ENCODE results near the gene CCDC187. TPM values are rescaled to one million over a fixed set of nuclear protein-coding genes. Genes with fewer than 3 reads are reported as not detected.

The CCDC187 gene
- total and polyA plus RNA-seq, 2 experiments from 2014 or later = 0.13 to 1.3 TPM

DNA sequence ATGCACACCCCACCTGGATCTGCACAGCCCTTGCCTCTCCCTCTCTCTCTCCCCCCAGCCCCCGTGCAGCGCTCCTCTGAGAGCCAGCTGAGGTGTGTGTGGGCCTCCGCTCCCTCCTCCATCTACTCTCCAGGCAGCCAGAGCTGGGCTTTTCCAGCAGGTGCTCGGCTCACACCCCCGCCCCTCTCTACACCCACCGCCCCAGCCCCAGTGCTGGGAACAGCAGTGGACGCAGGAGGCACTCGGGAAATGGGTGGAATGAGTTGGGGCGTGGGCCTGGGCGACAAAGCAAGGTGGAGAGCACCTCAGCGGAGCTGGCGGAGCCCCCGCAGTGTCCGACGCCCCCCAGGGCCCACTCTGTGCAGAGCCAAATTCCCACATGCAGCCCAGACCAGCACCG is 85.6 kb downstream of the CCDC187 start:
- H3K36me3 ChIP-seq = peaks cover 3% of the 10 kb centered on the region
- H3K9me3 ChIP-seq (ENCODE audit: low read depth) = no peaks in the 10 kb centered on the region
- H3K27ac ChIP-seq = no peak overlapping the region
- TF ChIP-seq, protein P1, sequence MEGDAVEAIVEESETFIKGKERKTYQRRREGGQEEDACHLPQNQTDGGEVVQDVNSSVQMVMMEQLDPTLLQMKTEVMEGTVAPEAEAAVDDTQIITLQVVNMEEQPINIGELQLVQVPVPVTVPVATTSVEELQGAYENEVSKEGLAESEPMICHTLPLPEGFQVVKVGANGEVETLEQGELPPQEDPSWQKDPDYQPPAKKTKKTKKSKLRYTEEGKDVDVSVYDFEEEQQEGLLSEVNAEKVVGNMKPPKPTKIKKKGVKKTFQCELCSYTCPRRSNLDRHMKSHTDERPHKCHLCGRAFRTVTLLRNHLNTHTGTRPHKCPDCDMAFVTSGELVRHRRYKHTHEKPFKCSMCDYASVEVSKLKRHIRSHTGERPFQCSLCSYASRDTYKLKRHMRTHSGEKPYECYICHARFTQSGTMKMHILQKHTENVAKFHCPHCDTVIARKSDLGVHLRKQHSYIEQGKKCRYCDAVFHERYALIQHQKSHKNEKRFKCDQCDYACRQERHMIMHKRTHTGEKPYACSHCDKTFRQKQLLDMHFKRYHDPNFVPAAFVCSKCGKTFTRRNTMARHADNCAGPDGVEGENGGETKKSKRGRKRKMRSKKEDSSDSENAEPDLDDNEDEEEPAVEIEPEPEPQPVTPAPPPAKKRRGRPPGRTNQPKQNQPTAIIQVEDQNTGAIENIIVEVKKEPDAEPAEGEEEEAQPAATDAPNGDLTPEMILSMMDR (IDR thresholded peaks at IDR 0.05; ENCODE audit: low read depth, low read length) = no peak
- no peak for DNase-seq (ENCODE audit: low read depth in 1 of 2, low spot score in 1 of 2)
- no peak overlapping the region for H3K4me3 ChIP-seq
- H3K4me1 ChIP-seq (ENCODE audit: low read depth) = no peaks in the 10 kb centered on the region
- H3K27me3 ChIP-seq = no peaks in the 10 kb centered on the region

DNA sequence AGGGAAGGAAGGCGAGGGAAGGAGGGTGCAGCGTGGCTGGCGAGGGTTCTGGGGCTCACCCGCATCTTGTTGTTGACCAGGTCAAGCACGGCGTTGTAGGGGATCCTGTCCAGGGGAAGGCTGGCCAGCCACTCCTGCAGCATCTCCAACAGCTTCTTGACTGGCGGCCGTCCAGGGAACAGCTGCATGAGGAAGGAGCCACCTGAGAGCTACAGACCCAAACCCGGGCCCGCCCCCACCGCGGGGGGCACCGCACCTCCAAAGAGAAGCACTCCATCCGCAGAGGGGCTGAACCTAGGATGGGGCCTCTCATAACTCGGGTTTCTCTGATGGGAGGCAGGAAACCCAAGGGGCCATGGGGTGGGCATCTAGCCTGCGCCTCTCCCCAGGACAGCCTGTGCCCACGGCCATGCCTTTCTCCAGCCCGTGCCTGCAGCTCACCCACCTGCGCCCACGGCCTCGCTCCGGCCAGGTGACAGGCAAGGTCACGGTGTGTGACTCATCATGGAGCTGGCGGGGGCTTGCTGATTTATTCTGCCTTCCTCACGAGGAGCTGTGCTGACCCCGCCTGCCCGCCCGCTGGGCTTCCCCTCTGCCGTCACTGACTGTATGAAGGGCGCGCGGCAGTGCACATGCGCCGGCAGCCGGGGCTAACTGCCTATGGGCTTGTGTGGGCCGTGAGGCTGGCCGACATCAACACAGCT is 87.2 kb downstream of the CCDC187 start:
- H3K36me3 ChIP-seq = peaks cover 3% of the 10 kb centered on the region
- H3K4me3 ChIP-seq = no peak overlapping the region
- TF ChIP-seq, protein P1 (IDR thresholded peaks at IDR 0.05; ENCODE audit: low read depth, low read length) = no peak
- H3K9me3 ChIP-seq (ENCODE audit: low read depth) = no peaks in the 10 kb centered on the region
- H3K27me3 ChIP-seq = no peaks in the 10 kb centered on the region
- no peak overlapping the region for H3K27ac ChIP-seq
- no peaks in the 10 kb centered on the region for H3K4me1 ChIP-seq (ENCODE audit: low read depth)
- DNase-seq (ENCODE audit: low read depth in 1 of 2, low spot score in 1 of 2) = no peak

DNA sequence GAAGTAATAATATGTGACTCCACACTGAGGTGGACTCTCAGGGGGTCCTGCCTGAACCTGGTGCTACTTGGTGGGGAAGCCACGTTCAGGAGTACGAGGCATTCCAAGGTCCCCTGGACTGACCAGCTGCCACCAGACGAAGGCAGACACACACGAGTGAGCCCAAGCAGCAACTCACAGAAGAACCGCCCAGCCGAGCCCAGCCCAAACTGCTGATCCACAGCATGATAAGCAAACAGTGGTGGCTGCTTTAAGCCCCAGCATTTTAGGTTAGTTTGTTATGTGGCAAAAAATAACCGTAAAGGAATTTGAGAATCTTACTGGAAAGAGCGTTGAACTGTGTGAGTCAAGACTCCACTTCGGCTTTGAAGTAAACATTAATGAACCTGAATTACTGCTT is 90.2 kb downstream of the CCDC187 start:
- no peak overlapping the region for H3K4me3 ChIP-seq
- H3K4me1 ChIP-seq (ENCODE audit: low read depth) = no peaks in the 10 kb centered on the region
- H3K9me3 ChIP-seq (ENCODE audit: low read depth) = no peaks in the 10 kb centered on the region
- H3K27ac ChIP-seq = no peak overlapping the region
- TF ChIP-seq, protein P1 (IDR thresholded peaks at IDR 0.05; ENCODE audit: low read depth, low read length) = no peak
- no peaks in the 10 kb centered on the region for H3K27me3 ChIP-seq
- peaks cover 3% of the 10 kb centered on the region for H3K36me3 ChIP-seq
- DNase-seq (ENCODE audit: low read depth in 1 of 2, low spot score in 1 of 2) = no peak

DNA sequence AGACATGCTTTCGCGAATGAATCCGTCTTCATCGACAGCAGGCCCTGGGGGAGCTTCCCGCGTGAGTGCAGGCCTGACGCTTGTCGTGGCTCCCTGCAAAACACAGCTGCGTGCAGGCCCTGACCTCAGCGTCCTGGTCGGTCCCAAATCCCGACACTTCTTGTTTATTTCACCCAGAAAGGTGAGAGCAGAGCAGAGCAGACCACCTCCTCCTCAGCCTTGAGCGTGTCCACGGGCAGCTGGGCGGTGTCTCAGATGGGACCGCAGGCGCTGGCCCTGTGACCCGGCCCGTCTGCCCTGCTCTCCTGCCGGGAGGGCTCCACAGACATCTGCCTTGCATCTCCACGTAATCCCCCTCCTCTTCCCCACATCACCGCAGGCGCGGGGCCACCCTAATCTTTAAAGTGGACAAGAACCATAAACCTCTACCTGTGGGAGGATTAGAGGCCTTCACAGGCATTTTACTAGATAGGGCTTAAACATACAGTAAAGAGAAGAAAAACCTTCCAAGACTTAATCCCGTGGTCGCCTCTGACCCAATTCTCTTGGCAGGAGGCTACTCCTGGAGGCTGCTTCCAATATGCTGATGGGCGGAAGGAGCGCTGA is 91.4 kb downstream of the CCDC187 start:
- no peaks in the 10 kb centered on the region for H3K9me3 ChIP-seq (ENCODE audit: low read depth)
- TF ChIP-seq, protein P1 (IDR thresholded peaks at IDR 0.05; ENCODE audit: low read depth, low read length) = no peak
- no peaks in the 10 kb centered on the region for H3K27me3 ChIP-seq
- H3K4me1 ChIP-seq (ENCODE audit: low read depth) = no peaks in the 10 kb centered on the region
- DNase-seq (ENCODE audit: low read depth in 1 of 2, low spot score in 1 of 2) = no peak
- H3K4me3 ChIP-seq = no peak overlapping the region
- no peak overlapping the region for H3K27ac ChIP-seq
- peaks cover 3% of the 10 kb centered on the region for H3K36me3 ChIP-seq

DNA sequence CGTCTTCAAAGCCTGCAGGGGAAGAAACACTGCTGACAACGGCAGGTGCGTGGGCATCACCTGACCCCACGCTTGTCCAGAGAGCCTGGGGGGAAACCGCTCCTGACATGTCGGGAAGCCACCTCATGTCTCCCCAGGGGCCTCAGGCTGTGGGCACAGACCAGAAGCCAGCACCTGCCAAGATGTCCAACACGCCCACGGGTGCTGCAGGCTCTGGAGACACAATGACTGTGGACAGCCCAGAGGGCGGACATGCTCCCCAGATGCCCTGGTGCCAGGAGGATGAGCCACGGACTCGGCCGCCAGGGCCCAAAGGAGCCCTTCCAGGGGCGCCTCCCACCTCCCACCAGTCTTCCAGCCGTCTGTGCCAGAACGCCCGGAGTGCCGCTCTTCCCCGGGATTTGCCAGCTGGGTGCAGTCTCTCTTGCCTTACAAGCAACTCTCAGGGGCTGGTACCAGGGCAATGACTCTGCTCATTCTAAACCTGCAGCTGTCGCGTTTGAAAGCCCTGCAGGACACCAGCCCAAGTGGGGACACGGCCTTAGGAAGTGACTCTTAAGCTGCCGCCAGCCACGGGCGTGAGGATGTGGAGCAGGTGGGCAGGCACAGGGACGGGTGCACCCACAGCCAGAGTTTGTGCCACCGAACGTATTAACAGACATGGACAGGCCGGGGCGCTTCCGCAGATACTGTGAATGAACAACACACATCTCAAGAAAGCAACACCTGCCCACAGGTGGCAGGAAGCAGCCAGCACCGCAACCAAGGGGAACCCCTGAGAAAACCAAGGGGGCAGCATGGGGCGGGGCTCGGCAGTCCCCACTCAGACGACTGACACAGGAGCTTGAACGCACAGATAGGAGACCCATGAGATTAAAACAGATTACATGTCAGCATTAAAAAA is 92.2 kb downstream of the CCDC187 start:
- Histone ChIP-seq H3K36me3 (peaks cover 3% of the 10 kb centered on the region), H3K9me3 (ENCODE audit: low read depth) (no peaks in the 10 kb centered on the region), H3K27ac (no peak overlapping the region), H3K4me3 (no peak overlapping the region), H3K27me3 (peaks cover under 1% of the 10 kb centered on the region), H3K4me1 (ENCODE audit: low read depth) (no peaks in the 10 kb centered on the region)
- TF ChIP-seq, protein P1 (IDR thresholded peaks at IDR 0.05; ENCODE audit: low read depth, low read length) = no peak
- DNase-seq (ENCODE audit: low read depth in 1 of 2, low spot score in 1 of 2) = no peak

Measured in cardiac muscle cell (in vitro differentiated cells and primary cell).